Panc1 (cell line): Measurements from ENCODE around the gene APLP1. TPM values are rescaled to one million over a fixed set of nuclear protein-coding genes. Genes with fewer than 3 reads are reported as not detected.

Experiments
- ATAC-seq: fragments of 200-7000 bp; cut with Tn5 transposase; 2 replicates; pipeline ENCODE4 v1.9.1; 2020; ENCODE audit warnings: mild to moderate bottlenecking, moderate library complexity
- BruUV-seq: library from RNA; stranded (reverse); fragments of 400-500 nt; replicated peaks from 2 replicates; lab custom pipeline; 2021; lab: Mats Ljungman, UMichigan
- CTCF ChIA-PET: fragments of 300-600 bp; sonication (Branson Sonifier 250); formaldehyde crosslinking; loops from one replicate; lab custom pipeline; 2022; ENCODE audit warnings: antibody characterized with exemption; lab: Charles Lee
- POLR2A ChIA-PET: fragments of 300-600 bp; sonication (Branson Sonifier 250); formaldehyde crosslinking; loops from one replicate; lab custom pipeline; 2022; ENCODE audit warnings: antibody characterized with exemption; lab: Charles Lee
- DNase-seq: peaks from one replicate; pipeline ENCODE4 v3.0.0-alpha.2; 2010; ENCODE audit warnings: low read depth, low spot score
- H3K27ac ChIP-seq: 2 replicates; pipeline ENCODE4 v1.5.1; 2011; ENCODE audit warnings: mild to moderate bottlenecking, low read length, inconsistent platforms
- H3K27me3 ChIP-seq: fragments of 200-500 bp; sonication (Bioruptor generic); 2 replicates; pipeline ENCODE4 v1.6.0; 2014; ENCODE audit warnings: low read length, inconsistent platforms; ENCODE audit not compliant: control insufficient read depth, insufficient read depth
- H3K36me3 ChIP-seq: fragments of 200-500 bp; sonication (Bioruptor generic); 2 replicates; pipeline ENCODE4 v1.5.1; 2014; ENCODE audit warnings: inconsistent platforms, mild to moderate bottlenecking, low read length, moderate library complexity; ENCODE audit not compliant: control insufficient read depth, insufficient read depth
- H3K4me1 ChIP-seq: 2 replicates; pipeline ENCODE4 v1.5.1; 2011; ENCODE audit warnings: inconsistent platforms, mild to moderate bottlenecking, low read length, moderate library complexity; ENCODE audit not compliant: control insufficient read depth, insufficient read depth
- H3K4me3 ChIP-seq, 2 experiments: 2 replicates each; pipeline ENCODE4 v1.5.1; 2011 to 2012; ENCODE audit warnings: low read depth in 2 of 2, low read length in 2 of 2, mild to moderate bottlenecking in 2 of 2, inconsistent platforms in 1 of 2, moderate library complexity in 1 of 2
- H3K9me3 ChIP-seq: fragments of 200-500 bp; sonication (Bioruptor generic); 2 replicates; pipeline ENCODE4 v1.5.1; 2014; ENCODE audit warnings: low read depth, mild to moderate bottlenecking, inconsistent platforms, low read length, moderate library complexity; ENCODE audit not compliant: control insufficient read depth, insufficient read depth
- POLR2AphosphoS5 ChIP-seq: IDR thresholded peaks from 2 replicates; pipeline ENCODE4 v1.6.1; 2012; ENCODE audit warnings: mild to moderate bottlenecking, low read depth, low read length, moderate library complexity
- REST ChIP-seq, 2 experiments: IDR thresholded peaks; 2 replicates each; pipeline ENCODE4 v1.6.1; 2011 to 2012; ENCODE audit warnings: low read depth in 2 of 2, control low read depth in 1 of 2, low read length in 1 of 2, mild to moderate bottlenecking in 1 of 2, moderate library complexity in 1 of 2; ENCODE audit not compliant: insufficient read depth in 1 of 2
- SIN3A ChIP-seq: IDR thresholded peaks from 2 replicates; pipeline ENCODE4 v1.6.1; 2012; ENCODE audit warnings: low read depth, mild to moderate bottlenecking, low read length, moderate library complexity, borderline replicate concordance; ENCODE audit not compliant: insufficient read depth
- TCF7L2 ChIP-seq: IDR thresholded peaks from 2 replicates; pipeline ENCODE4 v1.6.1; 2011; ENCODE audit warnings: mild to moderate bottlenecking, low read depth, low read length, inconsistent platforms
- in situ Hi-C: cut with HindIII; loops from 2 replicates; pipeline ENCODE4 v1.10.0; 2016; ENCODE audit warnings: low sequenced_read_pairs, low pct_unique_long_range_greater_than_20kb
- intact Hi-C: fragments of 100-400 bp; cut with micrococcal nuclease; formaldehyde crosslinking; loops from one replicate; pipeline ENCODE4 v1.10.0; 2022; ENCODE audit not compliant: unreplicated experiment
- total RNA-seq: library from RNA; stranded (reverse); gene quantifications from one replicate; pipeline ENCODE4 v1.2.1, GENCODE V29; 2021; ENCODE audit not compliant: unreplicated experiment
- TF ChIP-seq, protein P1 (sequence below): fragments of 450-650 bp; IDR thresholded peaks from 2 replicates; pipeline ENCODE4 v1.5.1; 2017; ENCODE audit warnings: mild to moderate bottlenecking

Gene APLP1
- total RNA-seq, 1 experiment from 2014 or later: 74.6 TPM

GRCh38 chr19:35824150-35824549 lies 44.2 kb upstream of the APLP1 start:
- Histone ChIP-seq H3K9me3 (no peaks in the 10 kb centered on the region), H3K27me3 (no peaks in the 10 kb centered on the region), H3K36me3 (no peaks in the 10 kb centered on the region), H3K4me1 (no peaks in the 10 kb centered on the region), H3K4me3 (no peak overlapping the region), H3K27ac (no peak overlapping the region)
- in situ Hi-C loops: no loop called here
- POLR2A ChIA-PET: no interaction called here
- intact Hi-C loops: no loop called here
- no peak for DNase-seq
- CTCF ChIA-PET: no interaction called here
- BruUV-seq: no TSS peak
- no peak for ATAC-seq
- no peak for TF ChIP-seq TCF7L2
- TF ChIP-seq REST (IDR thresholded peaks at IDR 0.05; ENCODE audit: insufficient read depth in 1 of 2, low read depth in 2 of 2, low read length in 1 of 2): no peak
- TF ChIP-seq, protein P1, sequence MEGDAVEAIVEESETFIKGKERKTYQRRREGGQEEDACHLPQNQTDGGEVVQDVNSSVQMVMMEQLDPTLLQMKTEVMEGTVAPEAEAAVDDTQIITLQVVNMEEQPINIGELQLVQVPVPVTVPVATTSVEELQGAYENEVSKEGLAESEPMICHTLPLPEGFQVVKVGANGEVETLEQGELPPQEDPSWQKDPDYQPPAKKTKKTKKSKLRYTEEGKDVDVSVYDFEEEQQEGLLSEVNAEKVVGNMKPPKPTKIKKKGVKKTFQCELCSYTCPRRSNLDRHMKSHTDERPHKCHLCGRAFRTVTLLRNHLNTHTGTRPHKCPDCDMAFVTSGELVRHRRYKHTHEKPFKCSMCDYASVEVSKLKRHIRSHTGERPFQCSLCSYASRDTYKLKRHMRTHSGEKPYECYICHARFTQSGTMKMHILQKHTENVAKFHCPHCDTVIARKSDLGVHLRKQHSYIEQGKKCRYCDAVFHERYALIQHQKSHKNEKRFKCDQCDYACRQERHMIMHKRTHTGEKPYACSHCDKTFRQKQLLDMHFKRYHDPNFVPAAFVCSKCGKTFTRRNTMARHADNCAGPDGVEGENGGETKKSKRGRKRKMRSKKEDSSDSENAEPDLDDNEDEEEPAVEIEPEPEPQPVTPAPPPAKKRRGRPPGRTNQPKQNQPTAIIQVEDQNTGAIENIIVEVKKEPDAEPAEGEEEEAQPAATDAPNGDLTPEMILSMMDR: no peak
- TF ChIP-seq POLR2AphosphoS5: no peak
- no peak for TF ChIP-seq SIN3A

GRCh38 chr19:35828692-35829301 lies 39.6 kb upstream of the APLP1 start:
- no peak for DNase-seq
- BruUV-seq: no TSS peak
- in situ Hi-C loops (no loop called here), intact Hi-C loops (no loop called here)
- no peaks in the 10 kb centered on the region for H3K36me3 ChIP-seq
- H3K27ac ChIP-seq: no peak overlapping the region
- ChIA-PET POLR2A (no interaction called here), CTCF (no interaction called here)
- no peaks in the 10 kb centered on the region for H3K9me3 ChIP-seq
- ATAC-seq: peak; percentile 47; the same call in 1 of the 2 replicates
- peaks cover 2% of the 10 kb centered on the region; the same call in 1 of the 2 replicates for H3K27me3 ChIP-seq
- H3K4me1 ChIP-seq: no peaks in the 10 kb centered on the region
- H3K4me3 ChIP-seq: no peak overlapping the region
- TF ChIP-seq REST (IDR thresholded peaks at IDR 0.05; ENCODE audit: insufficient read depth in 1 of 2, low read depth in 2 of 2, low read length in 1 of 2): peak; percentile 98 to 99
- TF ChIP-seq TCF7L2: no peak
- no peak for TF ChIP-seq SIN3A
